GM12891 (cell line): ENCODE results near the gene ASZ1.

Experiments used
- POLR2A ChIP-seq: IDR thresholded peaks from 2 replicates; pipeline ENCODE4 v1.6.1; 2011; ENCODE audit warnings: low read depth, low read length, control low read depth
- POLR2AphosphoS5 ChIP-seq: IDR thresholded peaks from 2 replicates; pipeline ENCODE4 v1.6.1; 2011; ENCODE audit warnings: low read depth, low read length, control low read depth

DNA sequence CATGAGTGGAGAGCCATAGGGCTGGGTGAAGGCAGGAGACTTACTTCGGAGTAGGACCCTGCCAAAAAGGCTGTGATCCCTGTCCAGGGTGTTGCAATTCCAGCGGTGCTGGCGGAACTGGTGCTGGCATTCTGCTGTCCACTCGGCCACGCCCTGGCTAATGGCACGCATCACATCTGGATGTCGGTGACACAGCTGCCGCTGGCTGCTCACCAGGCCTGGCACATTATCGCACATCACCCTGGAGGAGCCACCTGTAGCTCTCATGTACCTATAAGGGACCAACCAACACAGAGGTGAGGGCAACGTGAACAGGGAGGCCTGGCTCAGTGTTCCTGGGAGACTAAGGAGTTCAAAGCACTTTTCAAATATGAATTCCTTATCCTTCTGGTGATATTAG lies 106.8 kb downstream of the ASZ1 start:
- no peak for TF ChIP-seq POLR2A
- TF ChIP-seq POLR2AphosphoS5, result no peak
